CD8-positive, alpha-beta memory T cell (primary cell): ENCODE measurements around the gene KMT2E. TPM values are rescaled to one million over a fixed set of nuclear protein-coding genes. Genes with fewer than 3 reads are reported as not detected.
A peak's percentile ranks its signal among the peaks of the same experiment; 100 is the strongest.
"Not testable (repeated sequence)": the region's sequence is repeated elsewhere in the genome, so short reads cannot be mapped to it uniquely, and the experiment has no call there.

Source experiments
- CTCF ChIA-PET: fragments of 350-600 bp; sonication (Branson Sonifier 250); formaldehyde crosslinking; loops from one replicate; lab custom pipeline; 2021; ENCODE audit warnings: antibody characterized with exemption; lab: Charles Lee
- POLR2A ChIA-PET: fragments of 350-600 bp; sonication (Branson Sonifier 250); formaldehyde crosslinking; loops from one replicate; lab custom pipeline; 2021; ENCODE audit warnings: antibody characterized with exemption; lab: Charles Lee
- DNase-seq, 5 donors: peaks; one replicate each; pipeline versions ENCODE4 v3.0.0 to v3.0.0-alpha.2; 2020 to 2022; ENCODE audit warnings: mixed read lengths in 1 of 5
- H3K27ac ChIP-seq: one replicate; pipeline ENCODE4 v1.7.0; 2013; ENCODE audit warnings: low read depth, mild to moderate bottlenecking, low read length, moderate library complexity
- H3K27me3 ChIP-seq: 2 replicates; pipeline ENCODE4 v1.7.0; 2013; ENCODE audit warnings: low read length, mild to moderate bottlenecking; ENCODE audit not compliant: insufficient read depth, poor library complexity, severe bottlenecking
- H3K36me3 ChIP-seq: 2 replicates; pipeline ENCODE4 v1.7.0; 2013; ENCODE audit warnings: mild to moderate bottlenecking, low read length, moderate library complexity; ENCODE audit not compliant: insufficient read depth
- H3K4me1 ChIP-seq: 2 replicates; pipeline ENCODE4 v1.7.0; 2013; ENCODE audit warnings: mild to moderate bottlenecking, low read length, moderate library complexity; ENCODE audit not compliant: insufficient read depth
- H3K4me3 ChIP-seq: 2 replicates; pipeline ENCODE4 v1.7.0; 2013; ENCODE audit warnings: mild to moderate bottlenecking, low read length
- H3K9me3 ChIP-seq: 2 replicates; pipeline ENCODE4 v1.7.0; 2013; ENCODE audit warnings: mild to moderate bottlenecking, low read length
- H3K27ac Mint-ChIP-seq, 8 donors: one replicate each; pipeline ENCODE4 v1.8.0; 2020 to 2021; ENCODE audit warnings: mixed read lengths in 8 of 8, mild to moderate bottlenecking in 6 of 8, inconsistent platforms in 3 of 8, moderate library complexity in 3 of 8
- H3K27me3 Mint-ChIP-seq, 2 donors: one replicate each; pipeline ENCODE4 v1.8.0; 2020 to 2021; ENCODE audit warnings: mixed read lengths in 2 of 2, mild to moderate bottlenecking in 1 of 2, moderate library complexity in 1 of 2
- H3K36me3 Mint-ChIP-seq, 3 donors: one replicate each; pipeline ENCODE4 v1.8.0; 2020 to 2021; ENCODE audit warnings: mixed read lengths in 3 of 3, inconsistent platforms in 1 of 3, mild to moderate bottlenecking in 1 of 3
- H3K4me1 Mint-ChIP-seq, 3 donors: one replicate each; pipeline ENCODE4 v1.8.0; 2020 to 2021; ENCODE audit warnings: mixed read lengths in 3 of 3, inconsistent platforms in 1 of 3, mild to moderate bottlenecking in 1 of 3
- H3K4me3 Mint-ChIP-seq, 7 donors: one replicate each; pipeline ENCODE4 v1.8.0; 2020 to 2021; ENCODE audit warnings: mixed read lengths in 7 of 7, mild to moderate bottlenecking in 6 of 7, moderate library complexity in 4 of 7, inconsistent platforms in 2 of 7
- H3K9me3 Mint-ChIP-seq, 5 donors: one replicate each; pipeline ENCODE4 v1.8.0; 2020 to 2022; ENCODE audit warnings: mixed read lengths in 5 of 5, mild to moderate bottlenecking in 3 of 5, moderate library complexity in 2 of 5, inconsistent platforms in 1 of 5
- polyA plus RNA-seq: library from polyadenylated mRNA; unstranded; fragments of 300-500 nt; fragmentation: Illumina TruSeq; gene quantifications from one replicate; pipeline ENCODE4 v1.2.3, GENCODE V29; 2021
- total RNA-seq, 2 experiments: library from RNA; stranded (reverse); gene quantifications; one replicate each; pipeline ENCODE4 v1.2.3, GENCODE V29; 2021

The KMT2E gene
- total and polyA plus RNA-seq, 3 experiments from 2014 or later = 81.0 to 237 (median 87.5) TPM

GRCh38 chr7:104971290-104972071 lies 42.5 kb upstream of the KMT2E start:
- H3K9me3 Mint-ChIP-seq = no peaks in the 10 kb centered on the region
- peaks cover 0 to 15% (median 3%) of the 10 kb centered on the region in 3 donors for H3K36me3 Mint-ChIP-seq
- no peak overlapping the region for H3K4me3 Mint-ChIP-seq
- H3K27ac Mint-ChIP-seq = peak overlapping the region in 1 of 8 donors; percentile 24
- peaks cover 0 to 4% (median 0%) of the 10 kb centered on the region in 3 donors for H3K4me1 Mint-ChIP-seq
- H3K27me3 Mint-ChIP-seq = no peaks in the 10 kb centered on the region
- Histone ChIP-seq H3K9me3 (no peaks in the 10 kb centered on the region), H3K4me3 (no peak overlapping the region), H3K4me1 (no peaks in the 10 kb centered on the region), H3K36me3 (no peaks in the 10 kb centered on the region), H3K27ac (no peak overlapping the region), H3K27me3 (no peaks in the 10 kb centered on the region)
- CTCF ChIA-PET = interaction anchor here (1.0 to 1.3 kb wide), 3 partner anchors 10 to 49 kb away, joined by 3 to 5 read pairs (median 3); no protein-coding TSS in a partner anchor
- no peak for DNase-seq
- POLR2A ChIA-PET = no interaction called here

- Mint-ChIP-seq H3K9me3 (no peaks in the 10 kb centered on the region), H3K27ac (no peak overlapping the region), H3K36me3 (peaks cover 0 to 12% (median 3%) of the 10 kb centered on the region in 3 donors), H3K27me3 (no peaks in the 10 kb centered on the region), H3K4me3 (no peak overlapping the region), H3K4me1 (peaks cover 0 to 3% (median 0%) of the 10 kb centered on the region in 3 donors)
- Histone ChIP-seq H3K36me3 (no peaks in the 10 kb centered on the region), H3K27ac (no peak overlapping the region), H3K9me3 (no peaks in the 10 kb centered on the region), H3K27me3 (no peaks in the 10 kb centered on the region), H3K4me1 (no peaks in the 10 kb centered on the region), H3K4me3 (no peak overlapping the region)
- POLR2A ChIA-PET = no interaction called here
- CTCF ChIA-PET = interaction anchor here (1.0 to 1.3 kb wide), 4 partner anchors 9 to 50 kb away, joined by 3 to 5 read pairs (median 3); no protein-coding TSS in a partner anchor
- DNase-seq = no peak
These were observed 41.5 kb upstream of the KMT2E start for GRCh38 chr7:104972500-104972899.

GRCh38 chr7:104973227-104973626 lies 40.8 kb upstream of the KMT2E start:
- H3K27me3 ChIP-seq = no peaks in the 10 kb centered on the region
- Mint-ChIP-seq H3K9me3 (no peaks in the 10 kb centered on the region), H3K4me1 (peaks cover 0 to 3% (median 0%) of the 10 kb centered on the region in 3 donors), H3K27me3 (no peaks in the 10 kb centered on the region), H3K27ac (peak overlapping the region in 1 of 8 donors; percentile 69), H3K4me3 (no peak overlapping the region), H3K36me3 (peaks cover 0 to 12% (median 3%) of the 10 kb centered on the region in 3 donors)
- H3K4me3 ChIP-seq = no peak overlapping the region
- no peak for DNase-seq
- CTCF ChIA-PET = interaction anchor here (1.2 to 1.3 kb wide), 2 partner anchors 28 to 51 kb away, joined by 3 read pairs; no protein-coding TSS in a partner anchor
- no peak overlapping the region for H3K27ac ChIP-seq
- H3K4me1 ChIP-seq = no peaks in the 10 kb centered on the region
- POLR2A ChIA-PET = no interaction called here
- H3K9me3 ChIP-seq = no peaks in the 10 kb centered on the region
- H3K36me3 ChIP-seq = no peaks in the 10 kb centered on the region

GRCh38 chr7:104973909-104974415 lies 40.0 kb upstream of the KMT2E start:
- Mint-ChIP-seq H3K27ac (peak overlapping the region in 1 of 8 donors; percentile 31), H3K9me3 (no peaks in the 10 kb centered on the region), H3K27me3 (no peaks in the 10 kb centered on the region), H3K36me3 (peaks cover 0 to 10% (median 3%) of the 10 kb centered on the region in 3 donors), H3K4me3 (no peak overlapping the region), H3K4me1 (peaks cover 0 to 3% (median 0%) of the 10 kb centered on the region in 3 donors)
- no peaks in the 10 kb centered on the region for H3K36me3 ChIP-seq
- DNase-seq = no peak
- H3K27me3 ChIP-seq = no peaks in the 10 kb centered on the region
- ChIA-PET CTCF (interaction anchor here (1.2 kb wide), 1 partner anchor 28 kb away, joined by 3 read pairs; no protein-coding TSS in a partner anchor), POLR2A (no interaction called here)
- H3K27ac ChIP-seq = no peak overlapping the region
- no peaks in the 10 kb centered on the region for H3K4me1 ChIP-seq
- no peaks in the 10 kb centered on the region for H3K9me3 ChIP-seq
- H3K4me3 ChIP-seq = no peak overlapping the region

GRCh38 chr7:104975553-104975952 lies 38.5 kb upstream of the KMT2E start:
- DNase-seq, H3K36me3 ChIP-seq, H3K27me3 ChIP-seq, H3K27me3 Mint-ChIP-seq, H3K27ac ChIP-seq, H3K4me3 Mint-ChIP-seq, H3K9me3 ChIP-seq, H3K36me3 Mint-ChIP-seq, H3K4me1 ChIP-seq, H3K9me3 Mint-ChIP-seq, H3K4me3 ChIP-seq, H3K4me1 Mint-ChIP-seq, CTCF ChIA-PET, POLR2A ChIA-PET: not testable (repeated sequence)
- H3K27ac Mint-ChIP-seq = peak overlapping the region in 2 of 8 donors; percentile 27 to 63

GRCh38 chr7:104976966-104977636 lies 36.9 kb upstream of the KMT2E start:
- H3K27me3 Mint-ChIP-seq = no peaks in the 10 kb centered on the region
- ChIA-PET CTCF (interaction anchor here (0.6 to 9.6 kb wide), 3 partner anchors 10 to 82 kb away, joined by 3 to 204 read pairs (median 3); partner anchors contain the start of gene KMT2E), POLR2A (interaction anchor here (0.5 kb wide), 1 partner anchor 43 kb away, joined by 6 read pairs; no protein-coding TSS in a partner anchor)
- H3K27me3 ChIP-seq = no peaks in the 10 kb centered on the region
- H3K9me3 Mint-ChIP-seq = no peaks in the 10 kb centered on the region
- no peaks in the 10 kb centered on the region for H3K36me3 ChIP-seq
- H3K4me1 ChIP-seq = peaks cover under 1% of the 10 kb centered on the region
- H3K9me3 ChIP-seq = no peaks in the 10 kb centered on the region
- no peak overlapping the region for H3K4me3 ChIP-seq
- peaks cover 8 to 20% (median 12%) of the 10 kb centered on the region in 3 donors for H3K4me1 Mint-ChIP-seq
- H3K27ac Mint-ChIP-seq = peak overlapping the region in 4 of 8 donors; percentile 2 to 77 (median 40)
- no peak overlapping the region for H3K27ac ChIP-seq
- no peak overlapping the region for H3K4me3 Mint-ChIP-seq
- no peak for DNase-seq
- peaks cover 0 to 7% (median 0%) of the 10 kb centered on the region in 3 donors for H3K36me3 Mint-ChIP-seq

- Mint-ChIP-seq H3K36me3 (peaks cover 0 to 8% (median 0%) of the 10 kb centered on the region in 3 donors), H3K27ac (peak overlapping the region in 1 of 8 donors; percentile 50)
These were observed 35.5 kb upstream of the KMT2E start for GRCh38 chr7:104978460-104978859.

More at GRCh38 chr7:104978460-104978859, 35.5 kb upstream of the KMT2E start:
- Histone ChIP-seq H3K4me1 (peaks cover 14% of the 10 kb centered on the region), H3K9me3 (no peaks in the 10 kb centered on the region), H3K27me3 (no peaks in the 10 kb centered on the region), H3K36me3 (no peaks in the 10 kb centered on the region), H3K27ac (no peak overlapping the region), H3K4me3 (no peak overlapping the region)
- ChIA-PET POLR2A (interaction anchor here (0.6 kb wide), 1 partner anchor 35 kb away, joined by 3 read pairs; no protein-coding TSS in a partner anchor), CTCF (interaction anchor here (0.9 to 9.6 kb wide), 3 partner anchors 33 to 60 kb away, joined by 3 to 204 read pairs (median 3); partner anchors contain the start of gene KMT2E)
- Mint-ChIP-seq H3K27me3 (no peaks in the 10 kb centered on the region), H3K9me3 (no peaks in the 10 kb centered on the region), H3K4me3 (no peak overlapping the region), H3K4me1 (peaks cover 21 to 34% (median 26%) of the 10 kb centered on the region in 3 donors)
- no peak for DNase-seq
